Activated CD4-positive, alpha-beta T cell treated with anti-CD3 and anti-CD28 coated beads, Interleukin-2, Interleukin-4, amounts not matched to agents 100 ng/mL and 50 ng/mL, durations not matched to agents 16 hours and 8 hours (primary cell): ENCODE results near the gene CBL.
"Not testable (repeated sequence)": the region's sequence is repeated elsewhere in the genome, so short reads cannot be mapped to it uniquely, and the experiment has no call there.

Experiments
- DNase-seq: peaks from one replicate; pipeline ENCODE4 v3.0.0-alpha.2; 2020; ENCODE audit warnings: low spot score

The CBL gene

DNA sequence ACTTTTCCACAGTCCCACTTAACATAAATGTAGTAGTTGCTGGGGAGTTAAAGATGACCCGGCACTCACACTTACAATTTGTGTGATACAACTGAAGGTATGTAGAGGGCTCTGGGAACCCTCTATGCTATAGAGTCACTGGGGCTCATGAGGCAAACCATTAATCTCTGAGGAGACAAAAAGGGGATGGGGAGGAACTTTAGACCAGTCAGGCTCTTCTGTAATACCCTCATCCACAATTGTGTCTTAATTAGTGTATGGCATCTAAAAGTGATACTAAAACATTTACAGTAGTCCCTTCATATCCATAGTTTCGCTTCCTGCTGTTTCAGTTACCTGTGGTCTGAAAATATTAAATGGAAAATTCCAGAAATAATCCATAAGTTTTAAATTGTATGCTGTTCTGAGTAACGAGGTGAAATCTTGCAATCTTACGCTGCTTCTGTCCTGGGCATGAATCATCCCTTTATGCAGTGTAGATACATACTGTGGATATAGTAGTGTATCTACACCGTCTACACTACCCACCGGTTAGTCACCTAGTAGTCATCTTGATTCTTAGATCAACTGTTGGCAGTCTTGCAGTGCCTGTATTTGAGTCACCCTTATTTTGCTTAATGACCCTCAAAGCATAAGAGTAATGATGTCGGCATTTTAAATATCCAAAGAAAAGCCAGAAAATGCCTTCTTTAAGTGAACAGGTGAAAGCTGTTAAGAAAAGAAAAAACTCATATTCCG is 12.2 kb downstream of the CBL start:
- DNase-seq: peak; percentile 61

- DNase-seq: no peak
Observed at GRCh38 chr11:119222308-119222707, 16.2 kb downstream of the CBL start.

GRCh38 chr11:119222891-119223290 is 16.8 kb downstream of the CBL start:
- DNase-seq: no peak

GRCh38 chr11:119223856-119224255 is 17.7 kb downstream of the CBL start:
- no peak for DNase-seq

DNA sequence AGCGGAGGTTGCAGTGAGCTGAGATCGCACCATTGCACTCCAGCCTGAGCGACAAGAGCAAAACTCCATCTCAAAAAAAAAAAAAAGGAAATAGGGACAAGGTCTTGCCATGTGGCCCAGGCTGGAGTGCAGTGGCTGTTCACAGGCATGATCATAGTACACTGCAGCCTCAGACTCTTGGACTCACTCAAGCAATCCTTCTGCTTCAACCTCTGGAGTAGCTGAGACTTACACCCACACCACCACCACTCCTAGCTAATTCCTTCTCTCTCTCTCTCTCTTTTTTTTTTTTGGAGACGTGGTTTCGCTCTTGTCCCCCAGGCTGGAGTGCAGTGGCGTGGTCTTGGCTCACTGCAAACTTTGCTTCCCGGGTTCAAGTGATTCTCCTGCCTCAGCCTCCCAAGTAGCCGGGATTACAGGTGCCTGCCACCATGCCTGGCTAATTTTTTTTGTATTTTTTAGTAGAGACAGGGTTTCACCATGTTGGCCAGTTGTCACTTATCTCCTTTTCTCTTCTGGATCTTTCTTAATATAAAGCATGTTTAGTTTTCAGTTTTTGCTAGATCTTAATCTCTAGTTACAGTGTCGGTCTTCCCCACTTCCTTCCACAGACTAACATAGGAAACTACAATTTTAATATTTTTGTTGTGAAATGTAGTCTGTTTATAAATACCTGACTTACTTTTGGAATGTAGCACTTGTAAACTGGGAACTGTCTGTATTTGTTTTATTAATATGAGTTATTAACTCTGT is 22.6 kb downstream of the CBL start:
- DNase-seq: not testable (repeated sequence)

DNA sequence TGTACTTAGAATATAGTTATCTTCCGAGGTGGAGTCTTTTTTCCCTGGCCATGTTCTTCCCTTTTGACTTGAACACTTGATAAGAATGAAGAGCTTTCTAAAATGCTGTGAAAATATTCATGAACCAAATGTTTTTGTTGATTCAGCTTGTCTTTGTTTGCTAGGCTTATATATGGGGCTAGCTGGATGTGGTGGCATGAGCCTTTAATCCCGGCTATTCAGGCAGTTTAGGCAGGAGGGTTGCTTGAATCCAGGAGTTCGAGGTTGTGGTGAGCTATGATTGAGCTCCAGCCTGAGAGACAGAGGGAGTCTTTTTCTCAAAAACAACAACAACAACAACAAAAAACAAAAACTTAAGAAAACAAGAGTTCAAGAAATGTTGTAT is 23.1 kb downstream of the CBL start:
- DNase-seq: no peak

GRCh38 chr11:119229741-119230140 is 23.6 kb downstream of the CBL start:
- no peak for DNase-seq

GRCh38 chr11:119236490-119236889 is 30.4 kb downstream of the CBL start:
- DNase-seq: peak; percentile 68

DNA sequence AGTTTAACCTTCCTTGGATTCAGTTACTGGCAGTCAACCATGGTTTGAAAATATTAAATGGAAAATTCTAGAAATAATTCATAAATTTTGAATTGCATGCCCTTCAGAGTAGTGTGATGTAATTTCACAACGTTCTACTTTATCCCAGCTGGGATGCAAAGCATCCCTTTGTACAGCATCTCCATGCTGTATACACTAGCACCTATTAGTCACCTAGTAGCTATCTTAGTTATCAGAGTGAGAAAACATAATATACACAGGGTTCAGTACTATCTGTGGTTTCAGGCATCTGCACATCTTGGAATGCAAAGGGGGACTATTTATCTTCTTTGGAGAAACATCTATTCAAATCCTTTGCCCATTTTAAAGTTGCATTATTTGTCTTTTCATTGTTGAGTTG is 30.8 kb downstream of the CBL start:
- peak; percentile 18 for DNase-seq

DNA sequence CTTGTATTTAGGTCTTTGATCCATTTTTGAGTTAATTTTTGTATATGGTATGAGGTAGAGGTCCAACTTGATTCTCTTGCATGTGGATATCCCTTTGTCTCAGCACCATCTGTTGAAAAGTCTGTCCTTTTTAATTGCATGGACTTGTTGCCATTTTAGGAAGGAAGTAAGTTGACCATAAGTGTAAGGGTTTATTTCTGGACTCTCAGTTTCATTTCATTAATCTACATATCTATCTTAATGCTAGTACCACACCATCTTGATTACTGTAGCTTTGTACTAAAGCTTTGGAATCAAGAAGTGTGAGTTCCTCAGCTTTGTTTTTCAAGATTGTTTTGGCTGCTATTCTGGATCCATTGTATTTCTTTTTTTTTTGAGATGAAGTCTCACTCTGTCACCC is 31.4 kb downstream of the CBL start:
- no peak for DNase-seq

GRCh38 chr11:119248750-119249670 is 42.9 kb downstream of the CBL start:
- DNase-seq: no peak

- no peak for DNase-seq
Observed at GRCh38 chr11:119249671-119250010, 43.5 kb downstream of the CBL start.

- no peak for DNase-seq
Observed at GRCh38 chr11:119251114-119251513, 45.0 kb downstream of the CBL start.

GRCh38 chr11:119254239-119254638 is 48.1 kb downstream of the CBL start:
- no peak for DNase-seq

DNA sequence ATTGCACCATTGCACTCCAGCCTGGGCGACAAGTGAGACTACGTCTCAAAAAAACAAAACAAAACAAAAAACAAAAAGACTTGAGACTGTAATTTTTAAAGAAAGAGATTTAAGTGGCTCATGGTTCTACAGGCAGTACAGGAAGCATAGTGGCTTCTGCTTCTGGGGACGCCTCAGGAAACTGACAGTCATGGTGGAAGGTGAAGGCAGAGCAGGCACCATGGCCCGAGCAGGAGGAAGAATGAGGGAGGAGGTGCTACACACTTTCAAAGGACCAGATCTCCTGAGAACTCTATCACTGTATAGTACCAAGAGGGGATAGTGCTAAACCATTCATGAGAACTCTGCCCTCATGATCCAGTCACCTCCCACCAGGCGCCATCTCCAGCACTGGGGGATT is 52.0 kb downstream of the CBL start:
- DNase-seq: no peak

DNA sequence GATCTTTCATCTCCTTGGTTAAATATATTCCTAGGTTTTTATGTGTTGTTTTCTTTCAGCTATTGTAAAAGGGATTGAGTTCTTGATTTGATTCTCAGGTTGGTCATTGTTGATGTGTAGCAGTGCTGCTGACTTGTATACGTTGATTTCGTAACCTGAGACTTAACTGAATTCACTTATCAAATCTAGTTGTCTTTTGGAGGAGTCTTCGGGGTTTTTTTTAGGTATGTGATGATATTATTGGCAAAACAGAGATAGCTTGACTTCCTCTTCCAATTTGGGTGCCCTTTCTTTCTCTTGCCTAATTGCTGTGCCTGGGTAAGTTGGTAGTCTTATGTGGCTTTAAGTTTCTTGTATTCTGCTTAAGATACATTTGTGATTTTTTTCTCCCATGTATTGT is 52.8 kb downstream of the CBL start:
- DNase-seq: no peak

DNA sequence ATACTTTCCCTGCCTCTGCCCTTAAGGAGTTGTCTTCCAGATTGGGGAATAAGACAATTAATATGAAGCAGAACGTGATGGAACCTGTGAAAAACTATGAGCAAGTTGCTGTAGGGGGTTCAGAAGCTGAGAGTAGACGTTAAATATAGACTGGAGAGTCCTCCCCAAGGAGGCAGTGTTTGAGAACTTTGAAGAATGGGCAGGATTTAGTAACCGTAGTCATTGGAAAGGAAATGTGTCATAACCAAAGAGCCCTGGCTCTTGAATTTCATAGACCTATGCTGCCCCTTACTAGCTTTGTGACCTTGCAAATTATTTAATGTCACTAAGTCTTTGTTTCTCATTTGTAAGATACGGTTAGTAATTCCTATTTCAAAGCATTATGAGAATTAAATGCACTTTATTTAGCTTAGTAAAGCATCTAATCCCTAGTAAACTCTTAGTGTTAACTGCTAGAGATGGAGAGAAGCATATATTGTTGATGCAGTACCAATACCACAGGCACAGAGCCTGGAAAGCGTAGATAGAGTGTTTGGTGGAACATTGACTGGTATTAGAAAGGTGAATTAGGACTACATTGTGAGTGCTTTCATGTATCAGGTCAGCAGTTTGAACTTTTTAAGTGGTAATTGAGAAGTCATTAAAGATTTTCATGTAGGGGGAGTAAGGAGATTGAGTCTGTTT is 56.7 kb downstream of the CBL start:
- peak; percentile 78 for DNase-seq

GRCh38 chr11:119263352-119263940 is 57.3 kb downstream of the CBL start:
- DNase-seq: peak; percentile 52

DNA sequence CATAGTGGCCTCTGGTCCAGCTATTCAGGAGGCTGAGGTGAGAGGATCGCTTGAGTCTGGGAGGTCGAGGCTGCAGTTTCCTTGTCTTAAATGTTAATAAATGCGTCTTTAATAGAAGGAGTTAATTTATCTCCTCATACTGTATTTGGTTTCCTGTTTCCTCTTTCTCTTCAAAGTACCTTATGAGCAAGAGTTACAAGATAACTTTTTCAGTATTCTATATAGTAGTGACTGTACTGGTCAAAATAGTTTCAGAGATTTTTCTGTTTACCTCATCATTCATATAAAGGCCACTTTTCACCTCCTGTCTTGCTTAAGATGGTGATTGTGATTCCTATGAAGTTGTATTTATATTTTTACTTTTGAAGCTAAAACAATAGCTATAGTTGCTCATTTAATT is 59.9 kb downstream of the CBL start:
- DNase-seq: no peak

DNA sequence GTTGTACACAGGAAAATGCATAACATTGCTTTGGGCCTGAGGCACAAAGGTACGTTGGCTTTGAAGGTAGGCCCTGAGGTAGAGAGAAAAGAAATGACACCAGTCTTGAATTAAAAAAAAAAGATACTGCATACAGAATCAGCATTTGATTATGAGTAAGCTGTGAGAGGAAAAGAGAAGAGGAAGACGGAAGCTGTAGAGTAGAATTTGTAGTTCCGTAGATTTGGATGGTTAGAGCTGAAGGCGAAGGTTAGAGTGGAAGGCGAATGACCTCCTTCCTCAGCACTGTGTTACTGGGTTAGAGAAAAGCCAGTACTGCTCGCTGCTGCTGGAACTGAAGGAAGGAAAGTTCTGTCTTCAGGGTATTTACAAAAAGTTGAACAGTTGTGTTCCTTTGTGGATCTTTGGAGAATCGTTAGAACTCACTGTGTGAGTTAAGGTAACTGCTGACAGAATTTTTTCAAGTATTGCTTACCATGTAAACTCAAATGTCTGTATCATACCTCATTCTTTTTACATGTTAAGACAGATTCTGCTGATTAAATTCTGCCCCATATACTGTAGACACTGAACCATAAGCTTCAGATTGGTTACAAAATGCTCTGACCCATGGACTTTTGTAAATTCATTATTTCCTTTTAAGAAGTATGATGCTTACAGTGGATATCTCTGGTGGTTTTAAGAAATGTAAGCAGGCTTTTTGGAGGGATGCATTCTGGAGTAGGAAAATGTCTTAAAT is 60.5 kb downstream of the CBL start:
- peak; percentile 13 for DNase-seq

DNA sequence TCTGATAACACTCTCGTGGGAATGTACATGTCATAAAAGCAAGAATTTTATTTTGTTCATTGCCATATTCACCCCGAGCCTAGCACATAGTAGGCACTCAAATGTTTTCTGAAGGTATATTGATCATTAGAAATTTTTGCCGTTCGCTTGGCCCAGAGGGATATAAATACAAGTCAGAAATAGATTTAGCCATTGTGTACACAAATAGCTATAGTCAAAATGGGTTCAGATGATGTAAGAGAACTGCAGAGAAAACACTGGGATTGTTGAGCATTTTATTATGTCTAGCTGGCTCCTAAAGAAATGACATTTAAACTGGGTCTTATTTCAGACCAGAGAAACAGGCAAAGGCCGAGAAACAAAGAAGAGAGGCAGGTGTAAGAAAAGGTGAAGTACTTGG is 61.5 kb downstream of the CBL start:
- no peak for DNase-seq
